Stimulated activated naive CD4-positive, alpha-beta T cell treated with Interleukin-2 at 50 U/mL for 16 hours (primary cell): ENCODE data around the gene ACACA.
"Not testable (repeated sequence)": the region's sequence is repeated elsewhere in the genome, so short reads cannot be mapped to it uniquely, and the experiment has no call there.

Experiments
- DNase-seq: peaks from one replicate; lab custom pipeline; 2025; lab: John Stamatoyannopoulos, UW

ACACA gene

GRCh38 chr17:37406635-37407461 is at the start of gene ACACA, which contains the start of gene TADA2A:
Gene ACACA (minus strand): TSS chr17:37406836. CDS start chr17:37406299, 537 bp downstream.
Gene TADA2A (plus strand): TSS chr17:37406886. CDS start chr17:37411366, 4,480 bp downstream.
- DNase-seq: peak; percentile 77

- no peak for DNase-seq
Measured at GRCh38 chr17:37450112-37450511, 43.5 kb upstream of the ACACA start.

GRCh38 chr17:37447641-37448040 is 41.0 kb upstream of the ACACA start:
- no peak for DNase-seq

GRCh38 chr17:37446027-37446426 is 39.4 kb upstream of the ACACA start:
- no peak for DNase-seq

GRCh38 chr17:37441369-37442014 is 34.9 kb upstream of the ACACA start:
- not testable (repeated sequence) for DNase-seq

GRCh38 chr17:37440424-37440823 is 33.8 kb upstream of the ACACA start:
- DNase-seq: no peak

GRCh38 chr17:37438141-37438540 is 31.5 kb upstream of the ACACA start:
- no peak for DNase-seq

GRCh38 chr17:37432671-37433070 is 26.0 kb upstream of the ACACA start:
- DNase-seq: no peak

GRCh38 chr17:37430051-37430627 is 23.5 kb upstream of the ACACA start:
- no peak for DNase-seq

GRCh38 chr17:37429453-37429852 is 22.8 kb upstream of the ACACA start:
- no peak for DNase-seq

- no peak for DNase-seq
Measured at GRCh38 chr17:37429039-37429438, 22.4 kb upstream of the ACACA start.

GRCh38 chr17:37425268-37425667 is 18.6 kb upstream of the ACACA start:
- no peak for DNase-seq

GRCh38 chr17:37422971-37423625 is 16.5 kb upstream of the ACACA start:
- no peak for DNase-seq

GRCh38 chr17:37417852-37418251 is 11.2 kb upstream of the ACACA start:
- DNase-seq: no peak

GRCh38 chr17:37413875-37414519 is 7.4 kb upstream of the ACACA start:
- DNase-seq: no peak

GRCh38 chr17:37410357-37410756 is 3.7 kb upstream of the ACACA start:
- DNase-seq: no peak

GRCh38 chr17:37408145-37408479 is 1.5 kb upstream of the ACACA start:
- not testable (repeated sequence) for DNase-seq

- DNase-seq: no peak
Measured at GRCh38 chr17:37405955-37406634, 541 bp downstream of the ACACA start.

GRCh38 chr17:37405522-37405921 is 1.1 kb downstream of the ACACA start:
- DNase-seq: not testable (repeated sequence)

GRCh38 chr17:37400505-37400904 is 6.1 kb downstream of the ACACA start:
- DNase-seq: no peak

GRCh38 chr17:37399265-37399803 is 7.3 kb downstream of the ACACA start:
- DNase-seq: no peak
